Liver (tissue), 3 donors: ENCODE data around the gene RTP5.
"Not testable (repeated sequence)": the region's sequence is repeated elsewhere in the genome, so short reads cannot be mapped to it uniquely, and the experiment has no call there.

Experiments
- ATF3 ChIP-seq: IDR thresholded peaks from 2 replicates; pipeline ENCODE4 v1.6.1; 2016; ENCODE audit warnings: antibody characterized with exemption
- EGR1 ChIP-seq, 2 donors: IDR thresholded peaks; 2 replicates each; pipeline ENCODE4 v1.6.1; 2016 to 2018; ENCODE audit warnings: antibody characterized with exemption in 2 of 2, low read depth in 2 of 2
- GABPA ChIP-seq, 2 donors: IDR thresholded peaks in 1 of 2; conservative IDR thresholded peaks in 1 of 2; 2 replicates each; pipeline ENCODE4 v1.6.1; 2016; ENCODE audit warnings: antibody characterized with exemption in 2 of 2, mild to moderate bottlenecking in 1 of 2, moderate library complexity in 1 of 2
- JUND ChIP-seq, 2 donors: IDR thresholded peaks; 2 replicates each; pipeline ENCODE4 v1.6.1; 2016; ENCODE audit warnings: antibody characterized with exemption in 2 of 2
- MAX ChIP-seq: IDR thresholded peaks from 2 replicates; pipeline ENCODE4 v1.6.1; 2016; ENCODE audit warnings: antibody characterized with exemption
- RAD21 ChIP-seq, 2 donors: IDR thresholded peaks; 2 replicates each; pipeline ENCODE4 v1.6.1; 2016; ENCODE audit warnings: antibody characterized with exemption in 2 of 2, mild to moderate bottlenecking in 2 of 2
- SP1 ChIP-seq: IDR thresholded peaks from 2 replicates; pipeline ENCODE4 v1.6.1; 2018; ENCODE audit warnings: antibody characterized with exemption, mild to moderate bottlenecking
- TAF1 ChIP-seq: conservative IDR thresholded peaks from 2 replicates; pipeline ENCODE4 v1.6.1; 2016; ENCODE audit warnings: antibody characterized with exemption, mild to moderate bottlenecking
- TF ChIP-seq, protein P1 (sequence below): fragments of 150-350 bp; IDR thresholded peaks from 2 replicates; pipeline ENCODE4 v1.5.1; 2017; ENCODE audit warnings: improper control_type of control experiment, low read depth, low read length; ENCODE audit not compliant: missing input control
- donor health status: healthy.
- donor health status: healthy.

DNA sequence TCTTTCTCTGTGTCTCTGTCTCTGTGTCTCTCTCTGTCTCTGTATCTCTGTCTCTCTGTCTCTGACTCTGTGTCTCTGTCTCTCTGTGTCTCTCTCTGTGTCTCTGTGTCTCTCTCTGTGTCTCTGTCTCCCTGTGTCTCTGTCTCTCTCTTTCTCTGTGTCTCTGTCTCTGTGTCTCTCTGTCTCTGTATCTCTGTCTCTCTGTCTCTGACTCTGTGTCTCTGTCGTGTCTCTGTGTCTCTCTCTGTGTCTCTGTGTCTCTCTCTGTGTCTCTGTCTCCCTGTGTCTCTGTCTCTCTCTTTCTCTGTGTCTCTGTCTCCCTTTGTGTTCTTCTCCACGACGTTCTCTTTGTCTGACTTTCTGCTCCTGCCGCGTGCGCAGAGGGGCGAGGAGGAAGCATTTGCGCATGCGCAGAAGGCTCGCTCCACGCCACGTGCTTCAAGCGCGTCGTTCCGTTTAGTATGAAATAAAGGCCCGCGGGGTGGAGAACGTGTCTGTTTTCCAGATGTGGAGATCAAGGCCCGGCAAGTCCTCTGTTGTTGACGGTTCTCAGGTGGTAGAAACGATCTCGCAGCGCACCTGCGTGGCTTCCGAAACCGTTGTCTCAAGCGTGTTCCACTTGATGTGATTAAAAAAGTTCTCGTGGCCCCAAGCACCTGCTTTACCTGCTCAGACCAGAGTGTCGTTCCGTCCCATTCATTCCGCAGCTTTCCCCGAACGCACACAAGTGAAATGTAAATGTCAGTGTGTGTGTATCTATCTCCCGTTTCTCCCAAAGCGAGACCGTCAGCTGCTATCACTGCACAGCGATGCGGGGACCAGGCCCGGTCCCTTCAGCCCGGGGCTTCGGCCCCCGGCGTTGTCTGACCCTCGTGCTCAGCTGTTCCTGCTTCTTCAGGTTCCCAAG, 45.7 kb upstream of the RTP5 start:
- TF ChIP-seq, protein P1, sequence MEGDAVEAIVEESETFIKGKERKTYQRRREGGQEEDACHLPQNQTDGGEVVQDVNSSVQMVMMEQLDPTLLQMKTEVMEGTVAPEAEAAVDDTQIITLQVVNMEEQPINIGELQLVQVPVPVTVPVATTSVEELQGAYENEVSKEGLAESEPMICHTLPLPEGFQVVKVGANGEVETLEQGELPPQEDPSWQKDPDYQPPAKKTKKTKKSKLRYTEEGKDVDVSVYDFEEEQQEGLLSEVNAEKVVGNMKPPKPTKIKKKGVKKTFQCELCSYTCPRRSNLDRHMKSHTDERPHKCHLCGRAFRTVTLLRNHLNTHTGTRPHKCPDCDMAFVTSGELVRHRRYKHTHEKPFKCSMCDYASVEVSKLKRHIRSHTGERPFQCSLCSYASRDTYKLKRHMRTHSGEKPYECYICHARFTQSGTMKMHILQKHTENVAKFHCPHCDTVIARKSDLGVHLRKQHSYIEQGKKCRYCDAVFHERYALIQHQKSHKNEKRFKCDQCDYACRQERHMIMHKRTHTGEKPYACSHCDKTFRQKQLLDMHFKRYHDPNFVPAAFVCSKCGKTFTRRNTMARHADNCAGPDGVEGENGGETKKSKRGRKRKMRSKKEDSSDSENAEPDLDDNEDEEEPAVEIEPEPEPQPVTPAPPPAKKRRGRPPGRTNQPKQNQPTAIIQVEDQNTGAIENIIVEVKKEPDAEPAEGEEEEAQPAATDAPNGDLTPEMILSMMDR: not testable (repeated sequence)
- not testable (repeated sequence) for TF ChIP-seq RAD21 (IDR thresholded peaks at IDR 0.05); GABPA (IDR thresholded peaks at IDR 0.05 in 1 of 2, conservative IDR thresholded peaks at IDR 0.05 in 1 of 2); TAF1; JUND (IDR thresholded peaks at IDR 0.05); SP1; ATF3; MAX; EGR1 (IDR thresholded peaks at IDR 0.05; ENCODE audit: low read depth in 2 of 2)
